GM18867 (cell line): ENCODE data around the gene KCNF1.
"Not testable (repeated sequence)": the region's sequence is repeated elsewhere in the genome, so short reads cannot be mapped to it uniquely, and the experiment has no call there.

Source experiments
- ATAC-seq: cut with Tn5 transposase; IDR thresholded peaks from one replicate; pipeline ENCODE4 v1.9.1; 2021; ENCODE audit warnings: mild to moderate bottlenecking, moderate library complexity; ENCODE audit not compliant: unreplicated experiment

The KCNF1 gene

DNA sequence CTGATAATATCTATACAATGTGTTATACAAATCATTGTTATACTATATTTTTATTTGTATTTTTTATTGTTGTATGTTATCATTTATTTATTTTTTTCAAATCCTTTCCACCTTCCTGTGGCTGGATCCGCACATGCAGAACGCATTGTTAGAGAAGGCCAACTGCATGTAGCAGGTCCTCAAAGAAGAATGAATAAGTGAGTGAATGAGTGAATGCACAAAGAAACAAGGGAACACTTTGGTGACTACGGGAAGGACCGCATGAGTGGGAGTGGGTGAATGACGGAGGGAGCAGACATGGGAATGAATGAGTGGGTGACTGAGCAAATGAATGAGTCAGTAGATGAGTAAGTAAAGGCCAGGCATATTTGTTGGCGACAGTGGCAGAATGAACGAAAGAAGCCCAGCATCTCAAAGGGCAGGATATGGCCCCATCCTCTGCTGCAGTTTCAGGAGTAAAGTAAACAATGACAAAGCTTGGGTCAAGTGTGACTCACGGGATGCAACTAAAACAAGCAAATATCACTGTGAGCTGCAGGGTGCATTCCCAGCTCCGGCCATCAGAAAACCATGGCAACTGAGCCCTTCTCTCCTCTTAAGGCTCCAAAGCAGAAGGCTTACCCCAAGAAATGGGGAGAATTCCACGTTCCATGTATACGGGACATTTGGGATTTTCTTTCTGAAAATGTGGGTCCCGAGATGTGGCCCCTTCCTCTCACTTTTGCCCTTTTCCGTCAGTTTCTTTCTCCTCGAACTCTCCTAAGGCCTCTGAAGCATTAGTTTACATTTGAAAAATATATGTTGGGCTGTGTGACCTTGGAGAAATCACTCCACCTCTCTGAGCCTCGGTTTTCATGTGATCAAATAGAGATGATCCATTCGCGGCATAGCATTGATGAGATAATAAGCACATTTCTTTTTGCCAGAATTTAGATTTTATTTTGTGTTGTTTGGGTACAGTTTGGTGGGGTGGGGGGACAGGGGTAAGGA is 24.5 kb downstream of the KCNF1 start:
- ATAC-seq, result no peak

DNA sequence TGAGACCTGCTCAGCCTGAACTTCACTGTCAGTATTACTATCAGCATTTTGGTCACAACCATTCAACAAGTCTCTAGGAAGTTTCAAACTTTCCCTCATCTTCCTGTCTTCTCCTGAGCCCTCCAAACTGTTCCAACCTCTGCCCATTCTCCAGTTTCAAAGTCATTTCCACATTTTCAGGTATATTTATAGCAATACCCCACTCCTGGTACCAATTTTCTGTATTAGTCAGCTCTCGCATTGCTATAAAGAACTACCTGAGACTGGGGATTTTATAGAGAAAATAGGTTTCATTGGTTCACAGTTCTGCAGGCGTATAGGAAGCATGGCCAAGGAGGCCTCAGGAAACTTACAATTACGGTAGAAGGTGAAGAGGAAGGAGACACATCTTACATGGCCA is 27.3 kb downstream of the KCNF1 start:
- ATAC-seq, result no peak

DNA sequence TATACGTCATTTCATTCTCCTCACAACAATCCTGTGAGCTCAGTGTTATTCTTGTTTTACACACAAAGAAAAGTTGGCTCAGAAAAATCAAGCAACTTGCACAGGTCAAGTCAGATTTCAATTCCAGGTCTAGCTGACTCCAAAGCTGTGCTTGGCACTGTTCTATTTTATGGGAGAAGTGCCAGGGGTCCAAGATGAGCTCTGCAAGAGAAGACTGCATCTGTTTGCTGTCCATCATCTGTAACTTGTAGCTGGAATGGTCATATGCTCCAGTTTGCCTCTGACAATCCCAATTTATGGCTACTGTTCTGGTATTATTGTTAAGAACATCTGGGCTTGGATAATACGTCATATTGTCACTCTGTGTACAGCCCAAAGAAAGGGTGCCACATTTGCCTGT is 28.9 kb downstream of the KCNF1 start:
- no peak for ATAC-seq

DNA sequence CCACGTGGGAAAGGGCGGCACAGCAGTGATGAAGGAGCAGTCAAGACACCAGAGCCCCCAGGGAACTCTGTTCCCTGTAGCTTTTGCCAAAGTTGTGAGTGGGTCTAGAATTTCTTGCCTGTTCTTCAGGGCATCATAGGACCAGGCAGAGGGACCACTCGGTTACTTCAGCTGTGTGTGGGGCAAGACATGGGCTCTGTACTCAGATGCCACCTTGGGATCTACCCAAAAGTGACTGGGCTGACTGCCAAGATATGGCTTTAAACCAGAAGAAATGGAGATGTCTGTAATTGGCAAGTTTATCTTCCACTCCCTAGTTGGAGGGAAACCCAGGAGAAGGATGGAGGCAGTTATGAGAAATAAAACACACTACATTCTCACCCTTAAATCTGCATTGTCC is 29.6 kb downstream of the KCNF1 start:
- no peak for ATAC-seq

DNA sequence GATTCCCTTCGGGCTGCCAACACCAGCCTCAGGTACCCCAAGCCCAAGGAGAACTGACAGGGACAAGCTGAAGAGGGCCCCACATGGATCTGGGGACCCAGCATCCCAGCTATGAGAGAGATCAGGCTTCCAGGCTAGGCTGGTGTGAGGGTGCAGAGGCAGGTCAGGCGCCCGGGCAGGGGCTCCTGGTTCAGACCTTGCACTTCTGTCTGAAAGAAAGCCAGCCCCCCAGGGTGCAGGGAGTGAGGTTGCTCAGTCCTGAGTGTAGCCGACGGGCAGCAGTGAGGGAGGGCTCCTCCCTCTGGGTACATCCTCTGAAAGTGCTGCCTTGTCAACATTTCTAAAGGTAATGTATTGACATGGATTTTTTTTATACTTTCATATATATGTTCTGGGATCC is 33.1 kb downstream of the KCNF1 start:
- no peak for ATAC-seq

DNA sequence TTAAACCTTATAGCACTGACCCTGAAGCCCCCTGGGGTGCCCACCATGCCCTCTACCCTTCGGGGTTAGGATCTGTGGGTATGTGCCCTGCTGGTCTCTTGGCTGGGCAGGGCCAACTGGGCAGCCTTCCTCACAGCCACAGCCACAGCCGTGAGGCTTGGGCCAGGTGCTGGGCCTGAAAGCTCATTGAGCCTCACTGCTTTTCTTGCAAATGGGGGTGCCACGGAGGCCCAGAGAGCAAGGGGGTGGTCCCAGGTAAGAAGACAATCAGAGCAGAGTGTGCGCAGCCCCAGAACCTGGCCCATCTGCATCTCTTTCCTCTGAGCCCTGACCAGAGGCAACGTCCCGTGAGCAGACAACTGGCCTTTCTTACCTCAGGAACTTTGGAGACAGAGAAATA is 34.7 kb downstream of the KCNF1 start:
- ATAC-seq, result no peak

DNA sequence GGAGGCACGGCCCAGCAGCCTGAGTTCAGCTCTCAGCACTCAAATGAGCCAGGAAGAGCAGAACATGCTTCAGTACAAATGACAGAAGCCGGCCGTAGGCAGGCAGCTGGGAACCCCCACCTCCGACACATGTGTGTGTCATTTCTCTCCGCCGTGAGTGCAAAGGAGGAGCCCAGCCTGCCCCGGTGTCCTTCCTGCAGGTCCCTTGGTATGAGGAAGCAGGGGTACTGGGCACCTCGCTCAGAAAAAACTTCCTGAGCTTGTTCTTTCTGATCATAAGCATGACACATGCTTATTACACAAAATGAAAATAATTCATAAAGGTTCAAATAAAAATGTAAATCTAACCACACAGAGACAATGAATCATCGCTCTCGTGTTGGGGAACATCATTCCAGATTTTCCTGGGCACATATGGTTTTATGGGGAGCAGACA is 35.3 kb downstream of the KCNF1 start:
- no peak for ATAC-seq

DNA sequence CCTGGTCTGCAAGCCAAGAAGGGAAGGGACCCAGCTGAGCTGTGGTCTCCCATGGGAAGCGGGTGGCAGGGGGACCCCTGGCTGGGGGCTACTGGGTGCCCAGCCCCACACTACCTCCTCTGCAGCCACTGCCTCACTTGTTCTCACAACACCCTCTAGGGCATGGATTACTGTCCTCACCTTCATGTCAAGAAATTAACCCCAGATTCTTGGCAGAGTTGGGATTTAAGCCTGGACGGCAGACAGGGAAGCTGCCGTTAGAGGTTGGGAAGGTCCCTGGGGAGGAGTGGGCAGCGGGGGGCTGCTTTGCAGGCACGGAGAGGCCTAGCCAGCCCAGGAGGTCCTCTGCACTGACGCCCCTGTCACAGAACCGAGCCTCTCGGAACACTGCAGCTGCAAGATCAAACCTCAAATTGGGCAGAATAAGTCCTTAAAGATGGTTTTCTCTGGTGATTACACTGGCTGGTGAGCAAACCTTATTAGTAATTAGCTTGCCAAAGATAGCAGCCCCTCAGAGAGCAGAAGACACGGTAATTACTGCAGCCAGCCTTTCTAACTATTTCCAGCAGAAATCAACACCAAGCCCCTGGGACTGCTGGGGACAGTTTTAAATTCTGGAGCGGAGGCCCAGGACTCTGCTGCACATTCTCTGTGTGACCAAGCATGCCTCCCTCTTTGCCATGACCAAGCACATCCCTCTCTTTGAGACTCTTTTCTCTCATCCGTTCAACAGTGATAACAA is 35.9 kb downstream of the KCNF1 start:
- ATAC-seq, result no peak

DNA sequence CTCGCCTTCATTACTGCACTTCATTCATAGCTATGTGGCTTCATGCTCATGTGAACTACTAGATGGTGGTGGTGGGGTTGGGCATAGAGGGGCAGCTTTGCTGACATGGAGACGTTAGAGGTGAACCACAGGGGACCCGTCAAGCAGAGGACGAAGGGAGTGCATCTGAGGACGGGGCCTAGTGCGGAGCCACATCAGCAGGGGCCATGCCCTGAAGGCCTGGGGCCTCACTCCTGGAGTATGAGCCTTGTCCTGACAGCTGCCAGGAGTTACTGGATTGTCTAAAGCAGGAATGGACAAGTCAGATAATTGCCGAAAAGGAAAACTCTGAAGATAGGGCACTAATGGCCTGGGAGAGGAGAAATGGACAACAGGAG is 36.4 kb downstream of the KCNF1 start:
- ATAC-seq, result no peak

DNA sequence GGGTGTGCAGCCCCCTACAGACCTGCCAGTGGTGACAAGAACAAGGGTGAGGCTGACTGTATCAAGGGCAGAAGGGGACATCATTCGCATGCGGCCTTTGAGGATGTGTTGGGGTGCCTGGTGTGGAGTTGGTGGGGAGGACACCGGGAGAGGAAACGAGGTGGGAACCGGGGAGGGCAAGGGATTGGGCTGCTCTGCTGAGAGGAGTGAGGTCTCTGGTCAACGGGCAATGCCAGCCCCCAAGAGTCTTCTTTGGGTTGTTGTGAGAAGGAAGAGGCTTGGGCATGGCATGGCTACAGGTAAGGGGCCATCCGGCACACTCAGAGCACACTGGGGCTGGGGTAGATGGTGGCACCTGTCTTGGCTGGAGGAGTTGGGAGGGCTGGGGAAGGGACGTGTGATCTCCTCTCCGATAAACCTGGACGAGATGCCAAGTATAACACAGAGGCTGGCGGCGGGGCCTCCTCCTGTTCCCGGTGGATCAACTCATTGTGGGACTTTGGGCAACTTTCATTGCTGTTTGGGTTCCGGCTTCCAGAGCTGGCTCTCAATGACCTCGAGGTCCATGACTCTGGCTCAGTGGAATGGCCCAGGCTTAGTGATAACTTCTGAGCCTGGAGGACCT is 37.0 kb downstream of the KCNF1 start:
- ATAC-seq, result no peak

DNA sequence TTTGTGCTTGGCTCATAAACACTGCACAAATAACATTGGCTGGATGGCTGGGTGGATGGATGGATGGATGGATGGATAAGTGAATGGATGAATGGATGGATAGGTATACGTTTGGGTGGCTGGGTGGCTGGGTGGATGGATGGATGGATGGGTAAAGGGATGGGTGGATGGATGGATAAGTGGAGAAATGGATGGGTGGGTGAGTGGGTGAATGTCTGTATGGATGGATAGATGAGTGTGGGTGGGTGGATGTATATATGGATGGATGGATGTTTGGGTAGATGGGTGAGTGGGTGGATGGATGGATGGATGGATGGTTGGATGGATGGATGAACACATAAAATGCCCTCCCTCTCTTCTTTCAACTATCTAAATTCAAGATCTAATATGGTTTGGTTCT is 38.1 kb downstream of the KCNF1 start:
- ATAC-seq, result no peak

DNA sequence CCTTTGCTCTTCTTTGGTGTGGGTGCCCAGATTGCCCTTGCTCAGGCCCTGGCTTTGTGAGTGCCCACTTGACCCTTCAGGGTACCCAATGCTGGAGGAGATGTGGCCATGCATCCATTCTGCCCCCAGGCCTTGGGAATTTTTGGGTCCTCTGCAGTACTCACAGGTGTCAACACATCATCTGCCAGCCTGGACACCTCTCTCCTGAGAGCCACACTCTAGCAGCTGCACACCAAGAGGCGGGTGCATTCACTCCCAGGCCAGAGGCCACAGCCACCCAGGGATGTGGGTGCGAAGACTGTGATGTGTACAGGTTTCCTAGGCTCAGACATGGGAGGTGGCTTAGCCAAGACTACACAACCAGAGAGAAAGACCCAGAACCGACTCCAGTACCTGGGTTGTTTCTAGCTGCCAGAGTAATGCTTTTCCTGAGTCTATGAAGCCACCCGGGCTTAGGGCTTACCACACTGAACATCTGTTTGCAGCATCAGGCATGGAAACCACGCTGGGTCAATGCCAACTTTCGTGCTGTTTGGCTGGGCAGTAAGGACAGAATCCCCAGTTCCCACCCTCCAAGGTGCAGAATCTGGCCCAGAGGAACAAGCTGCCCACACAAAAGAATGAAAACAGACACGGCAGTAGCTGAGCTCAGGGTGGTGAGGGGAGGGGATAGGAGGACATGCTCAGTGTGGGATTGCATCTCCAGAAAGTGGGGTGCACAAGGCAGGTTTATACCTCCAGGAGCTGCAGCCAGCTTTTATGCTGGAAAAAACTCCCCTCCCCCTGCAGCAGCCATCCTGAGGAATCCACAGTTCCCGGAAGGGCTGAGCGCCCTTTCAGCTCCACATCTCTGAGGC is 40.1 kb downstream of the KCNF1 start:
- ATAC-seq, result no peak

DNA sequence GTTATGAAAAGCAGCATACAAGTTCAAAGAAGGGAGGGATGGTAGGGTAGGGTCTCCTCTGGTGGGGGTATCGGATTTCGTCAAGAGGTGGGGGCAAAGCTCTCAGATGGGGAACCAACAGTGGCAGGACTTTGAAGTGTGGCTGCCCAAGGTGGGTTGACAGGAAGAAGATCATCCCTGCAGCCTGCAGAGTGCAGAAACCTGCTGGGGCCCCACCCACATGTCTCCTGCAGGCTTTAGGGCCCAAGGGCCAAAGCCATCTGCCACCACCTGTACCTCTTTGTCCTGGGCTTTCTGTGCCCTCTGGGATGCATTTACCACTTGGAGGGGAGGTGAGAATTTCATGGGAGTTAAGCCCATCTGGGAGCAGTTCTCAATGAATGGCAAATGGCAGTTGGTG is 42.7 kb downstream of the KCNF1 start:
- no peak for ATAC-seq

DNA sequence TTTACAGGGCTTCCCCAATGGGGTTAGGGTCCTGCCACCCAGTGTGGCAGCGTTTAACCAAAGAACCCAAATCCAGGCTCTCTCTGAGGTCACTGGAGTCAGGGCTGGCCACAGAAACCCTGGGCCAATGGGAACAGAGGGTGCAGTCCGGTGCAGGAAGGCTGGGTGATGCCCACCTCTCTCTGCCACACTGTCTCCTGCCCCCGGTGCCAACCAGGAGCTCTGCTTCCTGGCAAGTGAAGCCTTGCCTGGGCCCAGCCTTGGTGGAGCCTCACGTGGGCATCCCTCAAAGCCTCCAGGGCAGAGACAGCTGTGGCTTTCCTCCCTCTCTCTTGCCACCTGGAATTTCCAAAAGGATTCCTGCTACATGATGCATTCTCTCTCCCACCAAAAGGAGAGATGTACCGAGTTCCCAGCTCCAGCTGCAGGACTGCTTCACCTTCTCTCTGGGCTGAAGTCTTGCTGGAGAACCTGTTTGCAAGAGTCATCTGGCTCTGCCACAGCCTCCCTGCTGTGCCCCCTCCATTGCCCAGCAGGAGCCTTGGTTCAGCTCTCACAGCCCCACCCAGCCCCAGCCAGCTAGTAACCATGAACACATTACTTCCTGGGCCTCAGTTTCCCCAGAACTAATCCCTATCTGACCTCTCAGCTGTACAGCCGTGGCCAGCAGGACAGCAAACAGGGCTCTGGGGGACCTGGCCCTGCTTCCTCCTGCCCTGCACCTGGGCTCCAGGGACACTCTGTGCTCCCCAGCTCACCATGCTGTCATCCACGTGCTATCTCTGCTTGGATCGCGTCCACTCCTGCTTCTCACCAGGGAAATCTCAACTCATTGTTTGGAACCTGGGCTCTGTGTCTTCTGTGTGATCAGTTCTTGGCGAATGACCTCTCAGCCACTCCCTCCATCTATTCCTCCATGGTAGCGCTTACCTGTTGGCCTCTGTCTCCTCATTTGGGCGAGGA is 43.4 kb downstream of the KCNF1 start:
- no peak for ATAC-seq

DNA sequence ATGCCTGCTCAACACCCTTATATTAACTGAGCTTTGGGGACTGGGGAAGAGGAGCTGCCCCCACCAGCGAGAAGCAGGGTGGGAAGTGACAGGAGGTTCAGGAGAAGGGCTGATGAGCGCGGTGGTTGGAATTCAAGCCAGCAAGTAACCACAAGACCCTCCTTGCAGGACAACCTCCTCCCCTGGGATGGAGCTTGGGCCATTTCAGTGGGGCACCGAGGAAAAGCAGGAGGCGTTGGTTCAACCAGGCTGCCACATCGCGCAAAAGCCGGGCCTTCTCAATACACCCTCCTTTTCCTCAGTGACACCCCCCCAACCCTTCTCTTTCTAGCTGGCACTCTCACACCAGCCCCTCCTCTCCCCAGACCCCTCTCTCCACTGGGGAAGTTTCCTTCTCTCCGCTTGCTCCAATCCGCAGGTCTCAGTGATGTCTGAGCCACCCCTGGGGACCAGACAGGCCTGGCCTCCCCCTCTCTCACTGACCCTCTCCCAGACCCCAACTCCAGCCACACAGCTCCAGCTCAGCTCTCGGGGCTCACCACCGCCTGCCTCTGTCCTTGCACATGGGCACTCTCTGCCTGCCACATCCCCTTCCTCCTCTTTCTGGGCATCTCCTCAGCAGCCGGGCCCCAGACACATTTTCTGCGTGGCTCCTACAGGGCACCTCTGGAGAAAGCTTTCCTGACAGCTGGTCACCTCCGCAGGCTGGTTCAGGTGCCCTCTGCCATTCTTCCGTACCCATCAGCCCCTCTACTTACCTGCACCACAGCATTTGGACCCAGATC is 44.5 kb downstream of the KCNF1 start:
- ATAC-seq, result no peak

DNA sequence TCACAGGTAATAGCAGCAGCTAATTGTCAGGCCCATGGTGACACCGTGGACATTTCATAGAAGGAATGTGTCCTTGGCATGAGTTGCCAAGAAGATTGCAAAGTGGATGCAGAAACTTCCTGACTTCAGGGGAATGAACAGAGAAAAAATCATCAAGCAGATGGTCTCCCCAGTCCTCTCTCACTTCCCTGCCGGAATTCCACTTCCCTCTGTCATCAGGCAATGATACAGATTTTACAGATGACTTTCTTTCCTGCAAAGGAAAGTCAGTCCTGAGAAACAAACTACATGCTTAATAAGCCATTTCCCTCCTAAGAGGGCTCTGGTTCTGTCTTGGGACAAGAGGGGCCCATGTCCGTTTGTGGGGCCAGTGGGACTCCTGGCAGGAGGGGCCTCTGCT is 45.7 kb downstream of the KCNF1 start:
- ATAC-seq, result no peak

DNA sequence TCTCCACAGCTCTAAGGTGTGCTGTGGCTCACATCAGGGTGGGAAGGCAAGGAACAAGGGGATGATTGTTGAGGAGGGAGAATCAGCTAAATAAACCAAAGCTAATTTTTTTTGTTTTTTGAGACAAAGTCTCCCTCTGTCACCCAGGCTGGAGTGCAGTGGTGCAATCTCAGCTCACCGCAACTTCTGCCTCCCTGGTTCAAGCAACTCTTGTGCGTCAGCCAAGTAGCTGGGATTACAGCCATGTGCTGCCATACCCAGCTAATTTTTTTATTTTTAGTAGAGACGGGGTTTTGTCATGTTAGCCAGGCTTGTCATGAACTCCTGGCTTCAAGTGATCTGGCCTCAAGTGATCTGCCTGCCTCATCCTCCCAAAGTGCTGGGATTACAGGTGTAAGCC is 46.7 kb downstream of the KCNF1 start:
- ATAC-seq, result not testable (repeated sequence)

DNA sequence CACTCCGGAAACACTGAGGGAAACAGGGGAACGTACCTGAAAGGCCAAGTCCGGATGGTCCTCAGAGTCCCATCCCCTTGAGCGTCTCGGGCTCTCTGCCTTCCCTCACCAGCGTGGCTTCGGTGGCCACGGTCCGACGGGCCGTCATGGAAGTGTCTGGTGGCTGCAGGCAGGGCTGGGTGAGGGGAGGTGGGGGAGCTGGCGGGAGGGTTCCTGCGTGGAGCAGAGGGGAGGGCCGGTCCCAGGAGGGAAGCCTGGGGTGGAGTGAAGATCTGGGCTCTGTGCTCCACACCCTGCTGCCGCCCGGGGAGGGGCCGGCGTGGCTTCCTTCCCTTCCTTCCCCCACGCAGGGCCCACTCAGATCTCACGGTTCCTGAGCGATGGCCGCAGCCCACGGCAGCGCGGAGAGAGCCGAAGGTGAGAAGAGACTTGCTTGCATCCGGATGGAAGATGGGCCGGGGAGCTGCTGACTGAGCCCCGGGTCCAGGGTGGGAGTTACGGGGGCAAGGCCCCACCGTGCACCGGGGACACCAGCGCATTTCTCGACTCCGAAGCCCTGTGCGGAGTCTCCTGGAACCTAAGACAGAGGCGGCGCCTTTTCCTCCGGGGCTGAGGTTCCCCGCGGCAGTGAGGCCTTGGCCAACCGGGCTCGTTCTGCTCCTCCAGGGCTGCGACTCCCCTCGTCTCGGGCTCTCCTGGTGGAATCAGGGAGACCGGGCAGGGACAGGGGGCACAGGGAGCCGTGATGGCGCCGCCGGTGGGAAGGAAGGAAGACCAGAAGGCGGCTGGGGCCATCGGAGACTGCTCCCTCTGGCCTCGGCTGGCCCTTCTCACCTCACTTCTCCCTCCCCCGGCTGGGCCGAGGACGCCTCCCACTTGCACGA is 49.1 kb downstream of the KCNF1 start:
- ATAC-seq, result no peak
